HL-60 (cell line): ENCODE measurements around the gene RPS6KL1.

Experiments
- DNase-seq, 2 experiments: peaks; one replicate each; pipeline ENCODE4 v3.0.0-alpha.2; 2010 to 2020; ENCODE audit warnings: low read depth in 1 of 2, low spot score in 1 of 2
- H3K27ac ChIP-seq: fragments of 250-450 bp; sonication (Bioruptor Pico); replicated peaks from 2 replicates; pipeline ENCODE4 v1.5.1; 2020; ENCODE audit warnings: mild to moderate bottlenecking, moderate library complexity
- H3K27me3 ChIP-seq: fragments of 250-450 bp; sonication (Bioruptor Pico); 2 replicates; pipeline ENCODE4 v1.5.1; 2021; ENCODE audit warnings: mild to moderate bottlenecking, moderate library complexity; ENCODE audit not compliant: insufficient read depth, poor library complexity, severe bottlenecking
- H3K4me3 ChIP-seq: replicated peaks from 2 replicates; pipeline ENCODE4 v1.5.1; 2011; ENCODE audit warnings: mild to moderate bottlenecking, control low read depth, low read length; ENCODE audit not compliant: insufficient read depth
- GABPA ChIP-seq: IDR thresholded peaks from 2 replicates; pipeline ENCODE4 v1.6.1; 2012; ENCODE audit warnings: low read depth
- POLR2AphosphoS5 ChIP-seq: IDR thresholded peaks from 2 replicates; pipeline ENCODE4 v1.6.1; 2012; ENCODE audit warnings: low read depth
- SPI1 ChIP-seq: IDR thresholded peaks from 2 replicates; pipeline ENCODE4 v1.6.1; 2012; ENCODE audit warnings: low read depth, mild to moderate bottlenecking, borderline replicate concordance
- TF ChIP-seq, protein P1 (sequence below): IDR thresholded peaks from one replicate; pipeline ENCODE4 v1.5.1; 2011; ENCODE audit warnings: low read length, control low read depth, inconsistent platforms; ENCODE audit not compliant: insufficient read depth
- TF ChIP-seq, protein P2 (sequence below): IDR thresholded peaks from 2 replicates; pipeline ENCODE4 v1.6.1; 2012; ENCODE audit warnings: low read depth; ENCODE audit not compliant: insufficient replicate concordance

The RPS6KL1 gene

GRCh38 chr14:74858022-74858421 lies 65.0 kb downstream of the RPS6KL1 start:
- H3K4me3 ChIP-seq = no peak overlapping the region
- no peak for DNase-seq
- TF ChIP-seq POLR2AphosphoS5 = no peak
- TF ChIP-seq, protein P1, sequence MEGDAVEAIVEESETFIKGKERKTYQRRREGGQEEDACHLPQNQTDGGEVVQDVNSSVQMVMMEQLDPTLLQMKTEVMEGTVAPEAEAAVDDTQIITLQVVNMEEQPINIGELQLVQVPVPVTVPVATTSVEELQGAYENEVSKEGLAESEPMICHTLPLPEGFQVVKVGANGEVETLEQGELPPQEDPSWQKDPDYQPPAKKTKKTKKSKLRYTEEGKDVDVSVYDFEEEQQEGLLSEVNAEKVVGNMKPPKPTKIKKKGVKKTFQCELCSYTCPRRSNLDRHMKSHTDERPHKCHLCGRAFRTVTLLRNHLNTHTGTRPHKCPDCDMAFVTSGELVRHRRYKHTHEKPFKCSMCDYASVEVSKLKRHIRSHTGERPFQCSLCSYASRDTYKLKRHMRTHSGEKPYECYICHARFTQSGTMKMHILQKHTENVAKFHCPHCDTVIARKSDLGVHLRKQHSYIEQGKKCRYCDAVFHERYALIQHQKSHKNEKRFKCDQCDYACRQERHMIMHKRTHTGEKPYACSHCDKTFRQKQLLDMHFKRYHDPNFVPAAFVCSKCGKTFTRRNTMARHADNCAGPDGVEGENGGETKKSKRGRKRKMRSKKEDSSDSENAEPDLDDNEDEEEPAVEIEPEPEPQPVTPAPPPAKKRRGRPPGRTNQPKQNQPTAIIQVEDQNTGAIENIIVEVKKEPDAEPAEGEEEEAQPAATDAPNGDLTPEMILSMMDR = no peak
- no peak for TF ChIP-seq SPI1
- TF ChIP-seq, protein P2, sequence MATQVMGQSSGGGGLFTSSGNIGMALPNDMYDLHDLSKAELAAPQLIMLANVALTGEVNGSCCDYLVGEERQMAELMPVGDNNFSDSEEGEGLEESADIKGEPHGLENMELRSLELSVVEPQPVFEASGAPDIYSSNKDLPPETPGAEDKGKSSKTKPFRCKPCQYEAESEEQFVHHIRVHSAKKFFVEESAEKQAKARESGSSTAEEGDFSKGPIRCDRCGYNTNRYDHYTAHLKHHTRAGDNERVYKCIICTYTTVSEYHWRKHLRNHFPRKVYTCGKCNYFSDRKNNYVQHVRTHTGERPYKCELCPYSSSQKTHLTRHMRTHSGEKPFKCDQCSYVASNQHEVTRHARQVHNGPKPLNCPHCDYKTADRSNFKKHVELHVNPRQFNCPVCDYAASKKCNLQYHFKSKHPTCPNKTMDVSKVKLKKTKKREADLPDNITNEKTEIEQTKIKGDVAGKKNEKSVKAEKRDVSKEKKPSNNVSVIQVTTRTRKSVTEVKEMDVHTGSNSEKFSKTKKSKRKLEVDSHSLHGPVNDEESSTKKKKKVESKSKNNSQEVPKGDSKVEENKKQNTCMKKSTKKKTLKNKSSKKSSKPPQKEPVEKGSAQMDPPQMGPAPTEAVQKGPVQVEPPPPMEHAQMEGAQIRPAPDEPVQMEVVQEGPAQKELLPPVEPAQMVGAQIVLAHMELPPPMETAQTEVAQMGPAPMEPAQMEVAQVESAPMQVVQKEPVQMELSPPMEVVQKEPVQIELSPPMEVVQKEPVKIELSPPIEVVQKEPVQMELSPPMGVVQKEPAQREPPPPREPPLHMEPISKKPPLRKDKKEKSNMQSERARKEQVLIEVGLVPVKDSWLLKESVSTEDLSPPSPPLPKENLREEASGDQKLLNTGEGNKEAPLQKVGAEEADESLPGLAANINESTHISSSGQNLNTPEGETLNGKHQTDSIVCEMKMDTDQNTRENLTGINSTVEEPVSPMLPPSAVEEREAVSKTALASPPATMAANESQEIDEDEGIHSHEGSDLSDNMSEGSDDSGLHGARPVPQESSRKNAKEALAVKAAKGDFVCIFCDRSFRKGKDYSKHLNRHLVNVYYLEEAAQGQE = no peak
- no peak for TF ChIP-seq GABPA

DNA sequence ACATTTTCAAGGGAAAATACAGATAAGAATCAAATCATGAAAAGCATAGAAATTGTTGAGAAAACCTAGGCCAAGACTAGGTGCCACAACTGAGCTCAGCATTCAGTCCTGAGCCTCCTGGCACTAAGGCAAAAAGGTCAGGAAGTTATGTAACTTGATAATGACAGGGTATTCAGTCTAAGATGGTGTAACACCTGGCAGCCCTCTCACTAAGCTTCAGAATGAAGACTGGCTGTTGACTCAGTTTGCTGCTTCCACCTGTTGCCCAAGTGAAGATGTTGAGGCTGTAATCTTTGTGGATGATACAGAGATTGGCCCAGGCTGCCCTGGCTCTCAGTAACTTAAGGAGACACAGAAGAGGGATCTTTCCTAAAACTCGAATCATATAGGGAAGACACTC lies 66.7 kb downstream of the RPS6KL1 start:
- peak in 1 of 2 experiments; percentile 23 for DNase-seq
- H3K27ac ChIP-seq = no peak overlapping the region
- TF ChIP-seq POLR2AphosphoS5 = no peak
- no peak for TF ChIP-seq SPI1
- TF ChIP-seq, protein P1 = no peak
- TF ChIP-seq, protein P2 = no peak
- TF ChIP-seq GABPA = no peak
- H3K27me3 ChIP-seq = no peaks in the 10 kb centered on the region
- no peak overlapping the region for H3K4me3 ChIP-seq

More at GRCh38 chr14:74858022-74858421, 65.0 kb downstream of the RPS6KL1 start:
- H3K27ac ChIP-seq = no peak overlapping the region
- no peaks in the 10 kb centered on the region for H3K27me3 ChIP-seq

DNA sequence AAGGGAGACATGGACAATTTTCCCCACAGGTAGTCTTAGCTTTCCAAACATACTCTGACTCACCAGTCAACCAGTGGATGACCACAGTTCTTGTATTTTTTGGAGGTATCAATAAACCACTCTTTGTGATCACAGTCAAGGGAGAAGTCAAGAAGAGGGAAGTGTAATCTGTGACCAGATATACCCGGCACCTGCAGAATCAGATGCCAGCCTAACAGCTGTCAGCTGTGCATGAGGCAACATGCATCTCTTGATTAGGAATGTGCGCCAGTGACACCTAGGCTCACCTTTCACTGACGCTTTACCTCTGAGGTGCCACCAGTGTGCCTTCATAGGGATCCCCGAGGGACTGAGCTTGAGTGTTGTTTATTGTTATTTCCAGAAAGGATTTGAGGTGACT lies 67.1 kb downstream of the RPS6KL1 start:
- peak in 1 of 2 experiments; percentile 22 for DNase-seq
- no peak overlapping the region for H3K27ac ChIP-seq
- H3K27me3 ChIP-seq = no peaks in the 10 kb centered on the region
- H3K4me3 ChIP-seq = no peak overlapping the region
- TF ChIP-seq, protein P1 = no peak
- no peak for TF ChIP-seq GABPA
- TF ChIP-seq SPI1 = peak; percentile 72; the same call in 1 of the 2 replicates
- peak; percentile 68 for TF ChIP-seq POLR2AphosphoS5
- TF ChIP-seq, protein P2 = no peak
